OCI-LY7 (cell line): ENCODE data around the gene TSPAN17. TPM values are rescaled to one million over a fixed set of nuclear protein-coding genes. Genes with fewer than 3 reads are reported as not detected.

Experiments used
- BruUV-seq: library from RNA; stranded (reverse); fragments of 400-500 nt; replicated peaks from 2 replicates; lab custom pipeline; 2021; lab: Mats Ljungman, UMichigan
- CTCF ChIA-PET: fragments of 300-600 bp; sonication (Branson Sonifier 250); formaldehyde crosslinking; loops from one replicate; lab custom pipeline; 2022; ENCODE audit warnings: antibody characterized with exemption; ENCODE audit not compliant: unreplicated experiment; lab: Charles Lee
- POLR2A ChIA-PET: fragments of 300-600 bp; sonication (Branson Sonifier 250); formaldehyde crosslinking; loops from one replicate; lab custom pipeline; 2022; ENCODE audit warnings: antibody characterized with exemption; lab: Charles Lee
- DNase-seq: peaks from one replicate; pipeline ENCODE4 v3.0.0-alpha.2; 2015; ENCODE audit warnings: low spot score
- H2AFZ ChIP-seq: fragments of 200-600 bp; sonication (generic), shearing (Covaris generic); 2 replicates; pipeline ENCODE4 v1.6.1; 2014; ENCODE audit warnings: mild to moderate bottlenecking, antibody characterized with exemption, low read length, moderate library complexity
- H3K27ac ChIP-seq: fragments of 200-600 bp; sonication (generic); 2 replicates; pipeline ENCODE4 v1.5.1; 2014; ENCODE audit warnings: mixed run types, low read depth, mild to moderate bottlenecking, moderate library complexity, low read length, inconsistent platforms; ENCODE audit not compliant: poor library complexity, severe bottlenecking
- H3K36me3 ChIP-seq: fragments of 200-600 bp; sonication (generic); 2 replicates; pipeline ENCODE4 v1.6.1; 2014; ENCODE audit warnings: mild to moderate bottlenecking, antibody characterized with exemption, low read length, moderate library complexity, mixed read lengths; ENCODE audit not compliant: insufficient read depth
- H3K4me1 ChIP-seq: fragments of 200-600 bp; sonication (generic); 2 replicates; pipeline ENCODE4 v1.5.1; 2014; ENCODE audit warnings: mild to moderate bottlenecking, low read length; ENCODE audit not compliant: insufficient read depth, poor library complexity, severe bottlenecking
- H3K4me2 ChIP-seq: fragments of 200-600 bp; sonication (generic); 2 replicates; pipeline ENCODE4 v1.6.1; 2014; ENCODE audit warnings: mild to moderate bottlenecking, low read length
- H3K4me3 ChIP-seq: fragments of 200-600 bp; sonication (generic); 2 replicates; pipeline ENCODE4 v1.5.1; 2014; ENCODE audit warnings: mild to moderate bottlenecking, low read depth, low read length; ENCODE audit not compliant: poor library complexity, severe bottlenecking
- H3K79me2 ChIP-seq: fragments of 200-600 bp; sonication (generic); 2 replicates; pipeline ENCODE4 v1.6.1; 2016; ENCODE audit warnings: low read depth, mild to moderate bottlenecking, low read length, moderate library complexity, mixed read lengths; ENCODE audit not compliant: insufficient read depth
- H3K9me2 ChIP-seq: fragments of 200-600 bp; sonication (generic); 2 replicates; pipeline ENCODE4 v1.6.1; 2016; ENCODE audit warnings: mild to moderate bottlenecking, low read length, mixed read lengths; ENCODE audit not compliant: insufficient read depth
- H3K9me3 ChIP-seq: fragments of 200-600 bp; sonication (generic); 2 replicates; pipeline ENCODE4 v1.6.1; 2014; ENCODE audit warnings: mild to moderate bottlenecking, mixed run types, low read length, mixed read lengths
- H4K20me1 ChIP-seq: fragments of 200-600 bp; sonication (generic); 2 replicates; pipeline ENCODE4 v1.6.1; 2014; ENCODE audit warnings: mild to moderate bottlenecking, antibody characterized with exemption, low read length, moderate library complexity, mixed read lengths; ENCODE audit not compliant: insufficient read depth
- CTCF ChIP-seq: fragments of 200-600 bp; sonication (generic); conservative IDR thresholded peaks from 2 replicates; pipeline ENCODE4 v1.5.1; 2014; ENCODE audit warnings: mild to moderate bottlenecking, antibody characterized with exemption, low read length, moderate library complexity, mixed read lengths
- EZH2phosphoT487 ChIP-seq: fragments of 200-600 bp; sonication (generic); IDR thresholded peaks from 2 replicates; pipeline ENCODE4 v1.6.1; 2018; ENCODE audit warnings: low read depth, borderline replicate concordance, mild to moderate bottlenecking, mixed run types, antibody characterized with exemption, low read length, moderate library complexity, mixed read lengths
- intact Hi-C: fragments of 100-400 bp; cut with micrococcal nuclease; formaldehyde crosslinking; loops from one replicate; pipeline ENCODE4 v1.10.0; 2022; ENCODE audit not compliant: unreplicated experiment
- total RNA-seq, 2 experiments: library from RNA; depleted of rRNA in 1 of 2; stranded (reverse); fragments of >200 nt in 1 of 2; shearing (Covaris generic) in 1 of 2; gene quantifications; 2 replicates each; pipeline ENCODE4 v1.2.3, GENCODE V29; 2014 to 2022

The TSPAN17 gene
- total RNA-seq, 2 experiments from 2014 or later, result 9.3 to 23.3 TPM

GRCh38 chr5:176626876-176627236 is 20.4 kb upstream of the TSPAN17 start:
- Histone ChIP-seq H2AFZ (no peak overlapping the region), H3K79me2 (no peaks in the 10 kb centered on the region), H4K20me1 (no peaks in the 10 kb centered on the region), H3K9me3 (no peaks in the 10 kb centered on the region), H3K27ac (no peak overlapping the region), H3K4me2 (no peak overlapping the region), H3K4me3 (no peak overlapping the region), H3K9me2 (no peaks in the 10 kb centered on the region), H3K4me1 (peaks cover 36% of the 10 kb centered on the region), H3K36me3 (no peaks in the 10 kb centered on the region)
- intact Hi-C loops, result no loop called here
- ChIA-PET CTCF (no interaction called here), POLR2A (no interaction called here)
- no TSS peak for BruUV-seq
- DNase-seq, result no peak
- TF ChIP-seq CTCF (no peak), EZH2phosphoT487 (no peak)

- no peaks in the 10 kb centered on the region for H4K20me1 ChIP-seq
- no peak overlapping the region for H2AFZ ChIP-seq
- H3K79me2 ChIP-seq, result no peaks in the 10 kb centered on the region
- no peak overlapping the region for H3K4me3 ChIP-seq
- ChIA-PET POLR2A (no interaction called here), CTCF (no interaction called here)
- intact Hi-C loops, result no loop called here
- H3K4me1 ChIP-seq, result peaks cover 42% of the 10 kb centered on the region
- H3K4me2 ChIP-seq, result no peak overlapping the region
- H3K36me3 ChIP-seq, result no peaks in the 10 kb centered on the region
- no TSS peak for BruUV-seq
- no peaks in the 10 kb centered on the region for H3K9me2 ChIP-seq
- no peaks in the 10 kb centered on the region for H3K9me3 ChIP-seq
- no peak overlapping the region for H3K27ac ChIP-seq
- DNase-seq, result no peak
- TF ChIP-seq CTCF, result no peak
- no peak for TF ChIP-seq EZH2phosphoT487
Measured at GRCh38 chr5:176627582-176627981, 19.7 kb upstream of the TSPAN17 start.

- TF ChIP-seq CTCF (no peak), EZH2phosphoT487 (no peak)
- DNase-seq, result no peak
- no peak overlapping the region for H3K4me3 ChIP-seq
- ChIA-PET POLR2A (interaction anchor here (1.1 to 1.6 kb wide), 2 partner anchors 21 to 59 kb away, joined by 3 to 4 read pairs; no protein-coding TSS in a partner anchor), CTCF (no interaction called here)
- H3K9me2 ChIP-seq, result no peaks in the 10 kb centered on the region
- H3K36me3 ChIP-seq, result no peaks in the 10 kb centered on the region
- no TSS peak for BruUV-seq
- H3K79me2 ChIP-seq, result no peaks in the 10 kb centered on the region
- H4K20me1 ChIP-seq, result no peaks in the 10 kb centered on the region
- H3K4me2 ChIP-seq, result peak overlapping the region; percentile 1; the same call in 1 of the 2 replicates
- H2AFZ ChIP-seq, result no peak overlapping the region
- no peaks in the 10 kb centered on the region for H3K9me3 ChIP-seq
- no peak overlapping the region for H3K27ac ChIP-seq
- H3K4me1 ChIP-seq, result peaks cover 52% of the 10 kb centered on the region
- intact Hi-C loops, result no loop called here
Measured at GRCh38 chr5:176628406-176629228, 18.7 kb upstream of the TSPAN17 start.
